ENCODE data around the gene DNAJC15. TPM values are rescaled to one million over a fixed set of nuclear protein-coding genes. Genes with fewer than 3 reads are reported as not detected.

Gene DNAJC15
- total and polyA plus RNA-seq, 2 of the 4 experiments (the other 2 are of a cell fraction) = 7.0 to 22.0 TPM

- in situ Hi-C loops (cut with MboI; ENCODE audit: low sequenced_read_pairs) (no loop called here), dilution Hi-C loops (cut with HindIII; ENCODE audit: low sequenced_read_pairs, unreplicated experiment) (no loop called here), intact Hi-C loops (cut with micrococcal nuclease) (no loop called here)
- no peak for TF ChIP-seq FOS (IDR thresholded peaks at IDR 0.05; ENCODE audit: low read depth, low read length)
- no peak for TF ChIP-seq ELK1 (IDR thresholded peaks at IDR 0.05; ENCODE audit: borderline replicate concordance, low read depth, low read length)
- no peak for TF ChIP-seq NFE2L2 (IDR thresholded peaks at IDR 0.05; ENCODE audit: low read depth, low read length)
- no peak for TF ChIP-seq POLR2A (IDR thresholded peaks at IDR 0.05; ENCODE audit: low read depth, low read length)
- TF ChIP-seq RAD21 (IDR thresholded peaks at IDR 0.05; ENCODE audit: low read length) = no peak
- TF ChIP-seq CTCF (conservative IDR thresholded peaks at IDR 0.05; ENCODE audit: low read depth, low read length) = no peak
- no peak for TF ChIP-seq RCOR1 (IDR thresholded peaks at IDR 0.05; ENCODE audit: insufficient replicate concordance, low read length)
- TF ChIP-seq CEBPB (IDR thresholded peaks at IDR 0.05; ENCODE audit: low read depth, low read length) = no peak
- TF ChIP-seq RFX5 (IDR thresholded peaks at IDR 0.05; ENCODE audit: low read depth, low read length) = no peak
- TF ChIP-seq MAZ (IDR thresholded peaks at IDR 0.05; ENCODE audit: borderline replicate concordance, low read depth, low read length) = no peak
- no peak for TF ChIP-seq USF2 (IDR thresholded peaks at IDR 0.05; ENCODE audit: low read depth, low read length)
- no peak for TF ChIP-seq CHD1 (IDR thresholded peaks at IDR 0.05; ENCODE audit: low read depth, low read length)
- no peak for TF ChIP-seq SMC3 (IDR thresholded peaks at IDR 0.05; ENCODE audit: low read depth, low read length)
- TF ChIP-seq MXI1 (IDR thresholded peaks at IDR 0.05; ENCODE audit: borderline replicate concordance, low read depth, low read length) = no peak
- no peak for TF ChIP-seq MAFK (IDR thresholded peaks at IDR 0.05; ENCODE audit: low read depth, low read length)
- TF ChIP-seq BHLHE40 (IDR thresholded peaks at IDR 0.05; ENCODE audit: low read depth, low read length) = no peak
- no peak for ATAC-seq (ENCODE audit: low read depth)
- H4K20me1 ChIP-seq (ENCODE audit: insufficient read depth, low read length) = no peaks in the 10 kb centered on the region
- H4K91ac ChIP-seq (ENCODE audit: insufficient read depth, low read depth, low read length) = no peak overlapping the region
- no TSS peak for BruUV-seq (replicated peaks)
- whole genome bisulfite sequencing, 2 experiments (ENCODE audit: extremely low coverage in 2 of 2, insufficient read length in 1 of 2) = no CpG with 5 or more reads among the region's 2 CpGs
- no peak overlapping the region for H2BK5ac ChIP-seq (ENCODE audit: low read depth, low read length, poor library complexity, severe bottlenecking)
- H2BK15ac ChIP-seq (ENCODE audit: low read depth, low read length) = no peak overlapping the region
- no peak overlapping the region for H2BK120ac ChIP-seq (ENCODE audit: low read depth, low read length)
- H3K79me1 ChIP-seq (ENCODE audit: low read depth in 1 of 2, low read length in 2 of 2) = no peaks in the 10 kb centered on the region
- no peak overlapping the region for H3K27ac ChIP-seq (ENCODE audit: insufficient read depth, low read length)
- no peaks in the 10 kb centered on the region for H3K36me3 ChIP-seq (ENCODE audit: control insufficient read depth, insufficient read depth, low read length)
- H4K5ac ChIP-seq (ENCODE audit: low read depth, low read length) = no peak overlapping the region
- ChIA-PET CTCF (interaction anchor here (0.6 kb wide), 1 partner anchor 15 kb away, joined by 4 read pairs; no protein-coding TSS in a partner anchor), POLR2A (ENCODE audit: unreplicated experiment) (no interaction called here)
- no peak overlapping the region for H3K4ac ChIP-seq (ENCODE audit: low read depth, low read length)
- no peak overlapping the region for H3K4me2 ChIP-seq (ENCODE audit: low read depth, low read length)
- no peak overlapping the region for H2AK5ac ChIP-seq (ENCODE audit: low read depth, low read length)
- H3K27me3 ChIP-seq (ENCODE audit: control insufficient read depth, insufficient read depth, low read length) = peaks cover 27% of the 10 kb centered on the region
- no peak overlapping the region for H2AK9ac ChIP-seq (replicated peaks; ENCODE audit: low read depth, low read length, poor library complexity)
- no peaks in the 10 kb centered on the region for H3K9me1 ChIP-seq (ENCODE audit: insufficient read depth, low read length)
- no peak overlapping the region for H2BK20ac ChIP-seq (ENCODE audit: low read depth, low read length)
- DNase-seq = no peak
- no peaks in the 10 kb centered on the region for H3K9me3 ChIP-seq (ENCODE audit: control insufficient read depth, insufficient read depth, low read length)
- no peaks in the 10 kb centered on the region for H3K4me1 ChIP-seq (ENCODE audit: control insufficient read depth, insufficient read depth, low read length)
- H2AFZ ChIP-seq (replicated peaks; ENCODE audit: low read length, poor library complexity) = no peak overlapping the region
- H3K9ac ChIP-seq (ENCODE audit: low read depth, low read length) = no peak overlapping the region
- H3K23ac ChIP-seq (ENCODE audit: low read depth, low read length) = no peak overlapping the region
- H3K4me3 ChIP-seq (ENCODE audit: insufficient read depth, low read depth, low read length) = no peak overlapping the region
- H3K56ac ChIP-seq (ENCODE audit: extremely low read depth, insufficient read depth, low read length) = no peak overlapping the region
- H3K14ac ChIP-seq (replicated peaks; ENCODE audit: low read depth, low read length) = no peak overlapping the region
- no peak overlapping the region for H4K8ac ChIP-seq (ENCODE audit: low read depth in 2 of 2, low read length in 2 of 2)
- no peak overlapping the region for H3K18ac ChIP-seq (ENCODE audit: low read depth, low read length)
Observed at GRCh38 chr13:43139211-43139610, 115.8 kb downstream of the DNAJC15 start.
